ENCODE results near the gene DNAH11. TPM values are rescaled to one million over a fixed set of nuclear protein-coding genes. Genes with fewer than 3 reads are reported as not detected.
"Not testable (repeated sequence)": the region's sequence is repeated elsewhere in the genome, so short reads cannot be mapped to it uniquely, and the experiment has no call there.

The DNAH11 gene
- total and polyA plus RNA-seq, 12 donors = 0.03 to 0.59 (median 0.19) TPM; not detected in 2

- WGBS, 2 donors = 32 to 41% methylated on average over 5 of the region's 5 CpGs
- peak in 4 of 8 donors; percentile 9 to 51 (median 34) for ATAC-seq
- Histone ChIP-seq H3K4me1 (peaks cover 0 to 5% (median 0%) of the 10 kb centered on the region in 9 donors), H3K36me3 (no peaks in the 10 kb centered on the region), H3K4me3 (no peak overlapping the region), H3K27me3 (no peaks in the 10 kb centered on the region), H3K27ac (no peak overlapping the region), H3K9me3 (no peaks in the 10 kb centered on the region)
- no peak for DNase-seq
- intact Hi-C loops (cut with DNase I) = no loop called here
- TF ChIP-seq CTCF (IDR thresholded peaks at IDR 0.05) = no peak
Observed at GRCh38 chr7:21869785-21870402, 327.1 kb downstream of the DNAH11 start.

GRCh38 chr7:21883069-21883468 is 340.2 kb downstream of the DNAH11 start:
- WGBS, 2 donors = 93% methylated on average over 3 of the region's 3 CpGs
- intact Hi-C loops (cut with DNase I) = no loop called here

GRCh38 chr7:21883501-21883900 is 340.7 kb downstream of the DNAH11 start:
- H3K4me3 ChIP-seq; intact Hi-C loops (cut with DNase I); ATAC-seq; H3K36me3 ChIP-seq; DNase-seq; H3K27ac ChIP-seq; H3K27me3 ChIP-seq; H3K4me1 ChIP-seq; H3K9me3 ChIP-seq: not testable (repeated sequence)
- WGBS, 2 donors = 89 to 98% methylated on average over 2 of the region's 2 CpGs

More at GRCh38 chr7:21883069-21883468, 340.2 kb downstream of the DNAH11 start:
- ATAC-seq = no peak
- H3K4me1 ChIP-seq = peaks cover 0 to 6% (median 0%) of the 10 kb centered on the region in 9 donors
- H3K9me3 ChIP-seq = no peaks in the 10 kb centered on the region
- DNase-seq = no peak
- H3K4me3 ChIP-seq = no peak overlapping the region
- no peak overlapping the region for H3K27ac ChIP-seq
- no peaks in the 10 kb centered on the region for H3K27me3 ChIP-seq
- no peak for TF ChIP-seq CTCF (IDR thresholded peaks at IDR 0.05)
- no peaks in the 10 kb centered on the region for H3K36me3 ChIP-seq

- ATAC-seq (no peak), DNase-seq (no peak)
- 91 to 92% methylated on average over 7 of the region's 7 CpGs for WGBS, 2 donors
- Histone ChIP-seq H3K4me3 (no peak overlapping the region), H3K27me3 (no peaks in the 10 kb centered on the region), H3K27ac (no peak overlapping the region), H3K9me3 (no peaks in the 10 kb centered on the region), H3K36me3 (no peaks in the 10 kb centered on the region), H3K4me1 (peaks cover 0 to 6% (median 0%) of the 10 kb centered on the region in 9 donors)
- TF ChIP-seq CTCF (IDR thresholded peaks at IDR 0.05) = no peak
- intact Hi-C loops (cut with DNase I) = no loop called here
Observed at GRCh38 chr7:21884496-21884895, 341.7 kb downstream of the DNAH11 start.

GRCh38 chr7:21886396-21886795 is 343.6 kb downstream of the DNAH11 start:
- no peak overlapping the region for H3K4me3 ChIP-seq
- WGBS, 2 donors = 38 to 49% methylated on average over 4 of the region's 4 CpGs
- no peaks in the 10 kb centered on the region for H3K9me3 ChIP-seq
- no peak for TF ChIP-seq CTCF (IDR thresholded peaks at IDR 0.05)
- ATAC-seq = no peak
- no peak overlapping the region for H3K27ac ChIP-seq
- intact Hi-C loops (cut with DNase I) = no loop called here
- H3K4me1 ChIP-seq = peaks cover 0 to 6% (median 0%) of the 10 kb centered on the region in 9 donors
- H3K36me3 ChIP-seq = no peaks in the 10 kb centered on the region
- no peaks in the 10 kb centered on the region for H3K27me3 ChIP-seq
- no peak for DNase-seq

Measured in heart right ventricle (tissue), 16 donors.